HG03378 (cell line): Measurements from ENCODE around the gene CDC42EP4.
"Not testable (repeated sequence)": the region's sequence is repeated elsewhere in the genome, so short reads cannot be mapped to it uniquely, and the experiment has no call there.

ENCODE experiments used
- ATAC-seq: cut with Tn5 transposase; IDR thresholded peaks from one replicate; pipeline ENCODE4 v1.9.1; 2021; ENCODE audit warnings: mild to moderate bottlenecking, moderate library complexity; ENCODE audit not compliant: unreplicated experiment

The CDC42EP4 gene

GRCh38 chr17:73343168-73343634 is 31.4 kb upstream of the CDC42EP4 start:
- ATAC-seq, result no peak

DNA sequence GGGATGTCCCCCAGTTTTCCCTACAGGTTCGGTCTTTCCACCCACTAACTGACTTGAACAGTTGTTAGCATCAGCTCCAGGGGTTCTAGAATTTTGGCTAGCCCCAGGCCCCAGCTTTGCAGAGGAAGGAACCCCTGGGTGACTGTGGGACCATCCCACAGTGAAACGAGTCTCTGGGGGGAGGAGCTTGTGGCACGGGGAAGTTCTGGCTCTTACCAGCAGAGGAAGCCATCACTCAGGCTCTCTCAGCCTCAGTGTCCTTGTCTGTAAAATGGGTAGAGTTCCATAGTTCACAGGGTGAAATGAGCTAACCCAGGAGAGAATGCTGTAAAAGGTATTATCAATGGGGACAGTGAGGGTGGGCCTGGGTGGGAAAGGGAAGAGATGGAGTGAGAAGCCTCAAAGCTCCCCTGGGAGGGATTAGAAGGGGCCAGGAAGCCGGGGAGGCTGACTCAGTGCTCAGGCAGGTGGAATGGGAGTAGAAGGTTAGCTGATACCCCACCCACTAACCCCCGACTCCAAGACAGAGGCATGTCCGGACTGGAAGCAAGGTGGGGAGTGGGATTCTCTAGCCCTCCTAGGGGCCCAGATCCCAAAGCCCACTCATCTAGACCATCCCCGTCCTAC is 30.9 kb upstream of the CDC42EP4 start:
- ATAC-seq, result no peak

- ATAC-seq, result no peak
Observed at GRCh38 chr17:73342050-73342522, 30.3 kb upstream of the CDC42EP4 start.

- ATAC-seq, result no peak
Observed at GRCh38 chr17:73341350-73342049, 29.7 kb upstream of the CDC42EP4 start.

DNA sequence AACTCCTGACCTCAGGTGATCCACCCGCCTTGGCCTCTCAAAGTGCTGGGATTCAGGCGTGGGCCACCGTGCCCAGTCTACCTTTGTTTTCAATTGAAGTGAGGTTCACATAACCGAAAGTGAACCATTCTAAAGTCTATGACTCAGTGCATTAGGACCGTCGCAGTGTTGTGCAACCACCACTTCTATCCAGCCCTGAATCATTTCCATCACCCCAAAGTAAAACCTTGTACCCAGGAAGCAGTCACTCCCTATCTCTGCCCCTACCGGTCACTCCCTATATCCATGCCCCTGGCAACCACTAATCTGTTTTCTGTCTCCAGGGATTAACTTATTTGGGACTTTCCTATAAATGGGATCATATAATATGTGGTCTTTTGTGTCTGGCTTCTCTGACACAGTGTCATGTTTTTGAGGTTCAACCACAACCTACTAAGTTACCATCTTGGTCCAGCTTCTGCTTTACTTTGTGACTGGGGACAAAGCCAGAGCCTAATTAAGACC is 28.3 kb upstream of the CDC42EP4 start:
- no peak for ATAC-seq

- ATAC-seq, result no peak
Observed at GRCh38 chr17:73338566-73339197, 26.9 kb upstream of the CDC42EP4 start.

- ATAC-seq, result no peak
Observed at GRCh38 chr17:73338050-73338521, 26.3 kb upstream of the CDC42EP4 start.

DNA sequence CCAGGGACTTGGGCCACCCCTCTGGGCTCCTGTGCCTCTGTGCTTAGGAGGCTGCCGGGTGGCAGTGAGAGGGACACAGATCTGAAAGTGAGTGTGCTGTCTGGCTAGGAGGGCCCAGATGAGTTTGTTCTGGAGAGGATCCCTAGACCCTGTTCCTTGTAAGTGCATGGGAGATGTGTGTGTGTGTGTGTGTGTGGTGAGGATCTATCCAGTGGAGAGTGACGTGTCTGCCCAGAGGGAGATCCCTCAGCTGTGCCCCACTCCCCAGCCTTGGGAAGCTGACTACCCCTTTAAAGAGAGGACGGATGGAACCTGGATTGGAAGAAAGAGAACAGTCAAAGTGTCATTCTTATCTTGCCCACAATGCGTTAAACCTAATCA is 25.5 kb upstream of the CDC42EP4 start:
- ATAC-seq, result no peak

- no peak for ATAC-seq
Observed at GRCh38 chr17:73336408-73337329, 24.9 kb upstream of the CDC42EP4 start.

DNA sequence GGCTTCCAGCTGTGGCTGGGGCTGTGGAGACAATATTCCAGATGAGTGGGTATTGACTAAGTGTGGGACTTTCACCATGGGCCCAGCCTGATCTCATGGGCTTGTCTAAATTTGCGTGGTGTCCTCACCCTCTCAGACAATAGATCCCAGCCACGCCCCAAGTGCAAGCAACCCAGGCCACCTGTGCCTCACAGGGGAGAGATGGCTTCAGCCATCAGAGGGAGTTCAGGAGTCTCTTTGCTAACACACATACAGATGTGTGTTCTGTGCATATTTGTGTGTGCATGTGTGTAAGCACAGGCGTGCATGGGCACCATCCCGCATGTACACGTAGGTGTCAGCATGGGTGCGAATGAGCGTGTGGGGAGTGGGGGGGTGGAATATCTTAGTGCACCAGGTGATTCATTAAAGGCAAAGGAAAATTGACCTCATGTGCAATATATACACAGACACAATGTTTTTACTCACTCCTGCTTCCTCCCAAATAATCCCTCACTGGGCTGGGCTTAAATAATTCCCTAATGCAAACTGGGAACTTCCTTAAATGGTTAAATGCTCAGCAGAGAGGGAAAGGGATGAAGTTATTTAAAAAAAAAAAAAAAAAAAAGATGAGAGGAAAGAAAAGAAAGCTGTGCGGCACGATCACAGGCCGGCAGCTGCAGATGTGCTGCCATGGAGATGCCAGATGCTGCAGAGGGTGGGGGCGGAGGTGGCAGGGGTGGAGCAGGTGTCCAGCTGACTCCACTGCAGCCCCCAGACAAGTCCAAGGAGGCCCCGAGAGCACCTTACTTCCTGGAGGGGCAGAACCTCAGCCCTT is 24.0 kb upstream of the CDC42EP4 start:
- no peak for ATAC-seq

- ATAC-seq, result no peak
Observed at GRCh38 chr17:73334771-73335513, 23.1 kb upstream of the CDC42EP4 start.

DNA sequence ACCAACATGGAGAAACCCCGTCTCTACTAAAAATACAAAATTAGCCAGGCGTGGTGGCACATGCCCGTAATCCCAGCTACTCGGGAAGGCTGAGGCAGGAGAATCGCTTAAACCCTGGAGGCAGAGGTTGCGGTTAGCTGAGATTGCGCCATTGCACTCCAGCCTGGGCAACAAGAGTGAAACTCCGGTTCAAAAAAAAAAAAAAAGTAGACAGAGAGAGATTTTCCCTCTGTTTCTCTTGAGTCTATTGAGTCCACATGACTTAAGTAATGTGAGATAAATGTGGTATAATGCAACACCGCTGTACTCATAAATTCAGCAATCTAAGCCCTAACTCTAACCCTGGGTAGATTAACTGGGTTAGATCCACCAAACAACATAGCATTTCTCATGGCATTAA is 21.6 kb upstream of the CDC42EP4 start:
- ATAC-seq, result not testable (repeated sequence)

DNA sequence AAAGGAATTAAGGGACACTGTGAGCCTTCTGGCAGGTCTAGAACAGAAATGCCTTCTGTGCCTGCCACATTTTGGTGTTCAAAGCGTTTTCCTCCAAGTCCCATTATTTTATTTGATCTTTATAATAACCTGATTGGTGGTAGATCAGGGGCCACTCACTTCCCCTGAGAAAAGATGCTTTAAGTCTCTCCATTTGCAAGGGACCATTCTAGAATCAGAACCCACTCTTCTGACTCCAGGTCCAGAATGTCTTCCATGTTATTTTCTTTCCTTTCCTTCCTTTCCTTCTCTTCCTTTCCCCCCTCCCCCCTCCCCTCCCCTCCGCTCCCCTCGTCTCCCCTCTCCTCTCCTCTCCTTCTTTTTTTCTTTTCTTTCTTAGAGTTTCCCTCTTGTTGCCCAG is 19.3 kb upstream of the CDC42EP4 start:
- no peak for ATAC-seq

GRCh38 chr17:73327676-73328075 is 15.9 kb upstream of the CDC42EP4 start:
- ATAC-seq, result no peak

DNA sequence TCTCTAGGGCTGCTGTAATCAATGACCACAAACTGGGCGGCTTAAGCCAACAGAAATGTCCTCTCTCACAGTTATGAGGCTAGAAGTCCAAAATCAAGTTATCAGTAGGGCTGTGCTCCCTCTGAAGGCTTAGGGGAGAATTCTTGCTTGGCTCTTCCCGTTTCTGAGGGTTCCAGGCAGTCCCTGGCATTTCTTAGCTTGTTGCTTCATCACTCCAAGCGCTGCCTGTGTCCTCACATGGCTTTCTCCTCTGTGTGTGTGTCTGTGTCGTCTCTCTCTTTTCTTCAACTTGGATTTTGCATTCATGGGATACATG is 13.7 kb upstream of the CDC42EP4 start:
- ATAC-seq, result no peak

GRCh38 chr17:73324711-73325526 is 13.1 kb upstream of the CDC42EP4 start:
- ATAC-seq, result no peak

DNA sequence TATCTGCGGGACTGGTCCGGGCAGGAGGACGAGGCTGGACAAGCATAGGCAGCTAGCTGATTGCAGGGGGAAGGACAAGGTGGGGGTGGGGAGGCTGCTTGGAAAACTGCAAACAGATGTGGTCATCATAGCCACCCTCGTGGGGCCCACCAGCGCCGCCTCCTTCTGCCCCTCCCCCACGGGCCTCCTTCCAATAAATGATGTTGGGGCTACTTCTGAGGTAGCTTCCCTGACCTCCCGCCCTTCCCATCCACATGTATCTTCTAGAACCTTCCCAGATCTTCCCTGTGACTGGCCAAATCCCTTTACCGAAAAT is 12.3 kb upstream of the CDC42EP4 start:
- no peak for ATAC-seq

- no peak for ATAC-seq
Observed at GRCh38 chr17:73323409-73324159, 11.8 kb upstream of the CDC42EP4 start.
